ENCODE measurements around the gene OR7D2. TPM values are rescaled to one million over a fixed set of nuclear protein-coding genes. Genes with fewer than 3 reads are reported as not detected.

The OR7D2 gene
- 0.02 TPM in 2 of 5 replicates, not detected in the others for total RNA-seq (2022; extraction: Qiagen RNA extraction)

GRCh38 chr19:9178901-9179300 lies at the start of gene OR7D2:
OR7D2 (plus strand) TSS chr19:9178979; CDS start chr19:9185782, 6,803 bp downstream.

GRCh38 chr19:9140159-9140874 lies 38.5 kb upstream of the OR7D2 start, which contains the start of gene ZNF317:
ZNF317 (plus strand) TSS chr19:9140397; CDS start chr19:9156017, 15,620 bp downstream.

GRCh38 chr19:9219489-9219888 lies 40.7 kb downstream of the OR7D2 start, which contains the start of gene OR7D4:
OR7D4 (minus strand) TSS chr19:9219589; CDS start chr19:9214837, 4,752 bp downstream.

Other genes starting within 250 kb of the OR7D2 start
- 0.02 to 0.03 TPM (median 0.02 TPM) in 5 replicates for gene MUC16, start 168.6 kb upstream of the OR7D2 start, total RNA-seq (2022; extraction: Qiagen RNA extraction)
- not detected in 5 replicates for gene OR1M1, start 91.9 kb upstream of the OR7D2 start, total RNA-seq (2022; extraction: Qiagen RNA extraction)
- gene OR7G2, start 71.5 kb upstream of the OR7D2 start, total RNA-seq (2022; extraction: Qiagen RNA extraction): not detected in 5 replicates
- not detected in 5 replicates for gene OR7G1, start 63.2 kb upstream of the OR7D2 start, total RNA-seq (2022; extraction: Qiagen RNA extraction)
- gene OR7G3, start 52.0 kb upstream of the OR7D2 start, total RNA-seq (2022; extraction: Qiagen RNA extraction): not detected in 5 replicates
- 17.2 to 19.4 TPM (median 18.6 TPM) in 5 replicates for gene ZNF317, start 38.6 kb upstream of the OR7D2 start, total RNA-seq (2022; extraction: Qiagen RNA extraction)
- gene OR7D4, start 40.6 kb downstream of the OR7D2 start, total RNA-seq (2022; extraction: Qiagen RNA extraction): 0.09 TPM in 1 of 5 replicates, not detected in the others
- 0.06 TPM in 1 of 5 replicates, not detected in the others for gene OR7E24, start 72.0 kb downstream of the OR7D2 start, total RNA-seq (2022; extraction: Qiagen RNA extraction)
- 0.79 to 2.3 TPM (median 1.1 TPM) in 5 replicates for gene ZNF699, start 130.9 kb downstream of the OR7D2 start, total RNA-seq (2022; extraction: Qiagen RNA extraction)
- gene ZNF559, start 145.2 kb downstream of the OR7D2 start, total RNA-seq (2022; extraction: Qiagen RNA extraction): 3.8 to 5.5 TPM (median 4.7 TPM) in 5 replicates
- 0.30 to 0.76 TPM (median 0.55 TPM) in 5 replicates for gene ZNF177, start 184.0 kb downstream of the OR7D2 start, total RNA-seq (2022; extraction: Qiagen RNA extraction)

Data from A549 treated with AZD2906 at 1 μM for 4 hours (cell line).